Erythroblast (primary cell): ENCODE measurements around the gene LRRC4.

Experiments used
- GATA1 ChIP-seq: IDR thresholded peaks from 2 replicates; pipeline ENCODE4 v1.6.1; 2011; ENCODE audit warnings: low read depth, mild to moderate bottlenecking, control low read depth, low read length, moderate library complexity
- POLR2A ChIP-seq: IDR thresholded peaks from 2 replicates; pipeline ENCODE4 v1.6.1; 2011; ENCODE audit warnings: mild to moderate bottlenecking, low read length

GRCh38 chr7:127995156-127995880 lies 35.9 kb downstream of the LRRC4 start:
- TF ChIP-seq POLR2A (no peak), GATA1 (no peak)
